Spleen (tissue), 7 donors: ENCODE data around the gene LRMDA.

Experiments used
- CTCF ChIP-seq, 11 experiments: fragments of 200-600 bp in 7 of 11; fragments of 450-650 bp in 4 of 11; sonication (generic) in 4 of 11; IDR thresholded peaks in 8 of 11; conservative IDR thresholded peaks in 3 of 11; 1 replicate in 7 of 11; 2 replicates in 4 of 11; pipeline versions ENCODE4 v1.4.0 to v1.8.0; 2016 to 2021; ENCODE audit warnings: antibody characterized with exemption in 11 of 11, inconsistent platforms in 4 of 11, mild to moderate bottlenecking in 1 of 11
- POLR2A ChIP-seq, 3 donors: fragments of 450-650 bp; IDR thresholded peaks; one replicate each; pipeline ENCODE4 v1.5.1; 2017; ENCODE audit warnings: antibody characterized with exemption in 3 of 3, mild to moderate bottlenecking in 1 of 3
- POLR2AphosphoS5 ChIP-seq, 3 donors: sonication (generic); formaldehyde crosslinking; IDR thresholded peaks; one replicate each; pipeline ENCODE4 v1.5.1; 2017; ENCODE audit warnings: antibody characterized with exemption in 3 of 3
- donor health status: DM: no; HTN: no; CAD: no; lungs with moderate emphysema.
- donor health status: DM: no; HTN: no; CAD: no.
- donor health status: DM: no; HTN: no; CAD: no.

GRCh38 chr10:76491216-76491615 is 1059.8 kb downstream of the LRMDA start:
- no peak for TF ChIP-seq POLR2A (IDR thresholded peaks at IDR 0.05)
- TF ChIP-seq CTCF (IDR thresholded peaks at IDR 0.05 in 8 of 11, conservative IDR thresholded peaks at IDR 0.05 in 3 of 11), result no peak
- TF ChIP-seq POLR2AphosphoS5 (IDR thresholded peaks at IDR 0.05), result no peak
